GM10248 (cell line): Measurements from ENCODE around the gene BTNL8.

ENCODE experiments used
- CTCF ChIA-PET: fragments of 300-600 bp; sonication (Branson Sonifier 250); formaldehyde crosslinking; extraction: SDS; loops from one replicate; lab custom pipeline; 2021; ENCODE audit warnings: antibody characterized with exemption; lab: Yijun Ruan, JAX
- POLR2A ChIA-PET: fragments of 350-650 bp; sonication (Branson Sonifier 250); formaldehyde crosslinking; extraction: SDS; loops from one replicate; lab custom pipeline; 2020; ENCODE audit warnings: antibody characterized with exemption; lab: Yijun Ruan, JAX
- DNase-seq: peaks from one replicate; pipeline ENCODE4 v3.0.0; 2012; ENCODE audit errors: extremely low spot score
- TF ChIP-seq, protein P1 (sequence below): IDR thresholded peaks from 2 replicates; pipeline ENCODE4 v1.5.1; 2012; ENCODE audit warnings: mild to moderate bottlenecking, low read depth; ENCODE audit errors: extremely low read depth, missing control alignments, control extremely low read depth

The BTNL8 gene

DNA sequence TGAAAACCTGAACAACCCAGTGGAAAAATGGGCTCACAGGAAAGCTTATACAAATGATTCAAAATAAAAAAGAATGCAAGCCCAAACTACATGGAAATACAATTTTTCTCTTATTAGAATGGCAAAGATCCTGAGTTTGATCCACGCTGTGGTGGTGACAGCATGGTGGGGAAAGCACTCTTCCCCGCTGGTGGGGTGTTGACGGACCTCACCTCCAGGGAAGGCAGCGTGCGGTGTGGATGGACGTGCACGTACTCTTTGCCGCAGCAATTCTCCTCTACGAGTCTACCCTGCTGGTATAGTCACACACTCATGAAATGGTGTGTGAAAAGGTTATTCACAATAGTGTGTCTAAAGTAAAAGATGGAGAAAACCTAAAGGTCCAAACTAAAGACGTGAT, 32.0 kb upstream of the BTNL8 start:
- DNase-seq, result no peak
- ChIA-PET POLR2A (no interaction called here), CTCF (interaction anchor here (1.7 kb wide), 1 partner anchor 318 kb away, joined by 4 read pairs; no protein-coding TSS in a partner anchor)

GRCh38 chr5:180868960-180869359, 30.0 kb upstream of the BTNL8 start:
- ChIA-PET POLR2A (no interaction called here), CTCF (interaction anchor here (0.8 to 3.4 kb wide), 27 partner anchors 8 to 299 kb away, joined by 3 to 13 read pairs (median 4); no protein-coding TSS in a partner anchor)
- DNase-seq, result peak; percentile 50
- TF ChIP-seq, protein P1, sequence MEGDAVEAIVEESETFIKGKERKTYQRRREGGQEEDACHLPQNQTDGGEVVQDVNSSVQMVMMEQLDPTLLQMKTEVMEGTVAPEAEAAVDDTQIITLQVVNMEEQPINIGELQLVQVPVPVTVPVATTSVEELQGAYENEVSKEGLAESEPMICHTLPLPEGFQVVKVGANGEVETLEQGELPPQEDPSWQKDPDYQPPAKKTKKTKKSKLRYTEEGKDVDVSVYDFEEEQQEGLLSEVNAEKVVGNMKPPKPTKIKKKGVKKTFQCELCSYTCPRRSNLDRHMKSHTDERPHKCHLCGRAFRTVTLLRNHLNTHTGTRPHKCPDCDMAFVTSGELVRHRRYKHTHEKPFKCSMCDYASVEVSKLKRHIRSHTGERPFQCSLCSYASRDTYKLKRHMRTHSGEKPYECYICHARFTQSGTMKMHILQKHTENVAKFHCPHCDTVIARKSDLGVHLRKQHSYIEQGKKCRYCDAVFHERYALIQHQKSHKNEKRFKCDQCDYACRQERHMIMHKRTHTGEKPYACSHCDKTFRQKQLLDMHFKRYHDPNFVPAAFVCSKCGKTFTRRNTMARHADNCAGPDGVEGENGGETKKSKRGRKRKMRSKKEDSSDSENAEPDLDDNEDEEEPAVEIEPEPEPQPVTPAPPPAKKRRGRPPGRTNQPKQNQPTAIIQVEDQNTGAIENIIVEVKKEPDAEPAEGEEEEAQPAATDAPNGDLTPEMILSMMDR, result peak; percentile 79

More for the DNA sequence above, 32.0 kb upstream of the BTNL8 start:
- TF ChIP-seq, protein P1, result no peak

GRCh38 chr5:180869587-180869986, 29.4 kb upstream of the BTNL8 start:
- no peak for DNase-seq
- TF ChIP-seq, protein P1, result no peak
- ChIA-PET CTCF (interaction anchor here (0.9 to 3.4 kb wide), 21 partner anchors 8 to 287 kb away, joined by 3 to 13 read pairs (median 4); no protein-coding TSS in a partner anchor), POLR2A (no interaction called here)

- ChIA-PET CTCF (interaction anchor here (0.7 to 3.4 kb wide), 5 partner anchors 11 to 85 kb away, joined by 3 to 13 read pairs (median 5); no protein-coding TSS in a partner anchor), POLR2A (no interaction called here)
- TF ChIP-seq, protein P1, result no peak
- DNase-seq, result no peak
Observed at GRCh38 chr5:180870276-180871068, 28.5 kb upstream of the BTNL8 start.

- CTCF ChIA-PET, result interaction anchor here (1.2 to 1.4 kb wide), 2 partner anchors 25 to 28 kb away, joined by 3 to 4 read pairs; no protein-coding TSS in a partner anchor
- TF ChIP-seq, protein P1, result no peak
- no peak for DNase-seq
- POLR2A ChIA-PET, result no interaction called here
Observed at GRCh38 chr5:180872419-180872818, 26.5 kb upstream of the BTNL8 start.

- CTCF ChIA-PET, result interaction anchor here (1.2 to 1.4 kb wide), 2 partner anchors 24 to 26 kb away, joined by 3 to 4 read pairs; no protein-coding TSS in a partner anchor
- POLR2A ChIA-PET, result no interaction called here
- DNase-seq, result peak; percentile 21
Observed at GRCh38 chr5:180873615-180874520, 25.1 kb upstream of the BTNL8 start.

More at GRCh38 chr5:180873615-180874520, 25.1 kb upstream of the BTNL8 start:
- TF ChIP-seq, protein P1, result no peak
